ENCODE measurements around the gene PCDHB6. TPM values are rescaled to one million over a fixed set of nuclear protein-coding genes. Genes with fewer than 3 reads are reported as not detected.
"Not testable (repeated sequence)": the region's sequence is repeated elsewhere in the genome, so short reads cannot be mapped to it uniquely, and the experiment has no call there.

PCDHB6 gene
- total RNA-seq, 1 donor from 2014 or later = not detected

DNA sequence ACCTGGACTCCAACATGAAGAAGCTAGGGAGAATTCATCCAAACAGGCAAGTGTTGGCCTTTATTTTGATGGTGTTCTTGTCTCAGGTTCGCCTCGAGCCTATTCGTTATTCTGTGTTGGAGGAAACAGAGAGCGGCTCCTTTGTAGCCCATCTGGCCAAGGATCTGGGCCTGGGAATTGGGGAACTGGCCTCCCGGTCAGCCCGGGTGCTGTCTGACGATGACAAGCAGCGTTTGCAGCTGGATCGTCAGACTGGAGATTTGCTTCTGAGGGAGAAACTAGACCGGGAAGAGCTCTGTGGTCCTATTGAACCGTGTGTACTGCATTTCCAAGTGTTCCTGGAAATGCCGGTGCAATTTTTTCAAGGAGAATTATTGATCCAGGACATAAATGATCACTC, 27.9 kb upstream of the PCDHB6 start:
- H3K4me3 ChIP-seq (ENCODE audit: low read depth, low read length) = no peak overlapping the region
- TF ChIP-seq, protein P1, sequence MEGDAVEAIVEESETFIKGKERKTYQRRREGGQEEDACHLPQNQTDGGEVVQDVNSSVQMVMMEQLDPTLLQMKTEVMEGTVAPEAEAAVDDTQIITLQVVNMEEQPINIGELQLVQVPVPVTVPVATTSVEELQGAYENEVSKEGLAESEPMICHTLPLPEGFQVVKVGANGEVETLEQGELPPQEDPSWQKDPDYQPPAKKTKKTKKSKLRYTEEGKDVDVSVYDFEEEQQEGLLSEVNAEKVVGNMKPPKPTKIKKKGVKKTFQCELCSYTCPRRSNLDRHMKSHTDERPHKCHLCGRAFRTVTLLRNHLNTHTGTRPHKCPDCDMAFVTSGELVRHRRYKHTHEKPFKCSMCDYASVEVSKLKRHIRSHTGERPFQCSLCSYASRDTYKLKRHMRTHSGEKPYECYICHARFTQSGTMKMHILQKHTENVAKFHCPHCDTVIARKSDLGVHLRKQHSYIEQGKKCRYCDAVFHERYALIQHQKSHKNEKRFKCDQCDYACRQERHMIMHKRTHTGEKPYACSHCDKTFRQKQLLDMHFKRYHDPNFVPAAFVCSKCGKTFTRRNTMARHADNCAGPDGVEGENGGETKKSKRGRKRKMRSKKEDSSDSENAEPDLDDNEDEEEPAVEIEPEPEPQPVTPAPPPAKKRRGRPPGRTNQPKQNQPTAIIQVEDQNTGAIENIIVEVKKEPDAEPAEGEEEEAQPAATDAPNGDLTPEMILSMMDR (conservative IDR thresholded peaks at IDR 0.05; ENCODE audit: low read depth, low read length) = no peak
- no peak for DNase-seq (ENCODE audit: low read depth)

DNA sequence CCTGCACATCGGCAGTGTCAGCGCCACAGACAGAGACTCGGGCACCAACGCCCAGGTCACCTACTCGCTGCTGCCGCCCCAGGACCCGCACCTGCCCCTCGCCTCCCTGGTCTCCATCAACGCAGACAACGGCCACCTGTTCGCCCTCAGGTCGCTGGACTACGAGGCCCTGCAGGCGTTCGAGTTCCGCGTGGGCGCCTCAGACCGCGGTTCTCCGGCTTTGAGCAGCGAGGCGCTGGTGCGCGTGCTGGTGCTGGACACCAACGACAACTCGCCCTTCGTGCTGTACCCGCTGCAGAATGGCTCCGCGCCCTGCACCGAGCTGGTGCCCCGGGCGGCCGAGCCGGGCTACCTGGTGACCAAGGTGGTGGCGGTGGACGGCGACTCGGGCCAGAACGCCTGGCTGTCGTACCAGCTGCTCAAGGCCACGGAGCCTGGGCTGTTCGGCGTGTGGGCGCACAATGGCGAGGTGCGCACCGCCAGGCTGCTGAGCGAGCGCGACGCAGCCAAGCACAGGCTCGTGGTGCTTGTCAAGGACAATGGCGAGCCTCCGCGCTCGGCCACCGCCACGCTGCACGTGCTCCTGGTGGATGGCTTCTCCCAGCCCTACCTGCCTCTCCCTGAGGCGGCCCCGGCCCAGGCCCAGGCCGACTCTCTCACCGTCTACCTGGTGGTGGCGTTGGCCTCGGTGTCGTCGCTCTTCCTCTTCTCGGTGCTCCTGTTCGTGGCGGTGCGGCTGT, 26.3 kb upstream of the PCDHB6 start:
- not testable (repeated sequence) for H3K4me3 ChIP-seq (ENCODE audit: low read depth, low read length); DNase-seq (ENCODE audit: low read depth)

DNA sequence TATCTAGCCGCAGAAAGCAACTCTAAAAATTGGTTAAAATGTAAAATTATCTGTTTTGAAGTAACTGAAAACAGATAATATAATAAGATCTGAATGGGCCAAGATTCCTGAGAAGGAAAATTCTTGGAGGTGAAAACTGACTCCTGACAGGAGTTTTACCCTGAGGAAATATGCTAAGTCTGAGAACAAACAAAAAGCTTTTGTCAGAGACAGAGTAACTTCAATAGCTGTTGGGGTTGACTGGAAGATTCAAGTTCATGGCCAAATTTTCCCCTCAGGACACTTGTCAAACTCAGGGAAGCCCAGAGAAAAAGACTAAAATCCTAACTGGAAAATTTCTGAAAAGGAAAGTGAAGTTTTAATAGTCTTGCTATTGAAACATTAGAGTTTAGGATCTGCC, 22.6 kb upstream of the PCDHB6 start:
- no peak for DNase-seq (ENCODE audit: low read depth)
- TF ChIP-seq, protein P1 (conservative IDR thresholded peaks at IDR 0.05; ENCODE audit: low read depth, low read length) = no peak
- H3K4me3 ChIP-seq (ENCODE audit: low read depth, low read length) = no peak overlapping the region

DNA sequence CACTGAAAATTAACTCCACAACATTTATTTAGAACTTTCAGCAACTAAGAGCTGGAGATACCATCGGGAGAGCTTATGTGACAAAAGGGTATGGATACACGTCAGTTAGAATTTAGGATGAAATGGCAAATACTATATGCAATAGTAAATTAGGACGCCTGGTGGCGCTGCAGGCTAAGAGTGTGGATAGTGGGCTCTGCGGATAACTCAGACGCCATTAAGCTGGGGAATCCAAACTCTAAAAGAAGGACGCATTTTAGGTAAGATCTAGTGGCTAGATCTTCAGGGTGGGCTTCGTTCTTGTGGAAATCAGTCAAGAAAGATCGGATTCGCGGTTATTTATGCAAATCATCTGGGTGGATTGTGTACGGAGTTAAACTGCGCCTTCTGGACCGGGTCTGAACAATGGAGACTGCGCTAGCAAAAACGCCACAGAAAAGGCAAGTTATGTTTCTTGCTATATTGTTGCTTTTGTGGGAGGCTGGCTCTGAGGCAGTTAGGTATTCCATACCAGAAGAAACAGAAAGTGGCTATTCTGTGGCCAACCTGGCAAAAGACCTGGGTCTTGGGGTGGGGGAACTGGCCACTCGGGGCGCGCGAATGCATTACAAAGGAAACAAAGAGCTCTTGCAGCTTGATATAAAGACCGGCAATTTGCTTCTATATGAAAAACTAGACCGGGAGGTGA, 14.7 kb upstream of the PCDHB6 start, which contains the start of gene PCDHB5:
Gene PCDHB5 (plus strand): TSS at position 177 of the 688 bp plus-strand sequence. CDS start 229 bp downstream, at position 406.
- TF ChIP-seq, protein P1 (conservative IDR thresholded peaks at IDR 0.05; ENCODE audit: low read depth, low read length) = peak; percentile 40
- H3K4me3 ChIP-seq (ENCODE audit: low read depth, low read length) = peak within 1 kb of the TSS; percentile 40
- DNase-seq (ENCODE audit: low read depth) = no peak

DNA sequence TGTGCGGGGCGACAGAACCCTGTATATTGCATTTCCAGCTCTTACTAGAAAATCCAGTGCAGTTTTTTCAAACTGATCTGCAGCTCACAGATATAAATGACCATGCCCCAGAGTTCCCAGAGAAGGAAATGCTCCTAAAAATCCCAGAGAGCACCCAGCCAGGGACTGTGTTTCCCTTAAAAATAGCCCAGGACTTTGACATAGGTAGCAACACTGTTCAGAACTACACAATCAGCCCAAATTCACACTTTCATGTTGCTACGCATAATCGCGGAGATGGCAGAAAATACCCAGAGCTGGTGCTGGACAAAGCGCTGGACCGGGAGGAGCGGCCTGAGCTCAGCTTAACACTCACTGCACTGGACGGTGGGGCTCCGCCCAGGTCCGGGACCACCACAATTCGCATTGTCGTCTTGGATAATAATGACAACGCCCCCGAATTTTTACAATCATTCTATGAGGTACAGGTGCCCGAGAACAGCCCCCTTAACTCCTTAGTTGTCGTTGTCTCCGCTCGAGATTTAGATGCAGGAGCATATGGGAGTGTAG, 14.1 kb upstream of the PCDHB6 start:
- DNase-seq (ENCODE audit: low read depth) = no peak
- H3K4me3 ChIP-seq (ENCODE audit: low read depth, low read length) = peak overlapping the region; percentile 40
- TF ChIP-seq, protein P1 (conservative IDR thresholded peaks at IDR 0.05; ENCODE audit: low read depth, low read length) = no peak

DNA sequence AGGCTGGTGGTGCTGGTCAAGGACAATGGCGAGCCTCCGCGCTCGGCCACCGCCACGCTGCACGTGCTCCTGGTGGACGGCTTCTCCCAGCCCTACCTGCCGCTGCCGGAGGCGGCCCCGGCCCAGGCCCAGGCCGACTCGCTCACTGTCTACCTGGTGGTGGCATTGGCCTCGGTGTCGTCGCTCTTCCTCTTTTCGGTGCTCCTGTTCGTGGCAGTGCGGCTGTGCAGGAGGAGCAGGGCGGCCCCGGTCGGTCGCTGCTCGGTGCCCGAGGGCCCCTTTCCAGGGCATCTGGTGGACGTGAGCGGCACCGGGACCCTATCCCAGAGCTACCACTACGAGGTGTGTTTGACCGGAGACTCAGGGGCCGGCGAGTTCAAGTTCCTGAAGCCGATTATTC, 12.5 kb upstream of the PCDHB6 start:
- DNase-seq (ENCODE audit: low read depth); H3K4me3 ChIP-seq (ENCODE audit: low read depth, low read length): not testable (repeated sequence)

DNA sequence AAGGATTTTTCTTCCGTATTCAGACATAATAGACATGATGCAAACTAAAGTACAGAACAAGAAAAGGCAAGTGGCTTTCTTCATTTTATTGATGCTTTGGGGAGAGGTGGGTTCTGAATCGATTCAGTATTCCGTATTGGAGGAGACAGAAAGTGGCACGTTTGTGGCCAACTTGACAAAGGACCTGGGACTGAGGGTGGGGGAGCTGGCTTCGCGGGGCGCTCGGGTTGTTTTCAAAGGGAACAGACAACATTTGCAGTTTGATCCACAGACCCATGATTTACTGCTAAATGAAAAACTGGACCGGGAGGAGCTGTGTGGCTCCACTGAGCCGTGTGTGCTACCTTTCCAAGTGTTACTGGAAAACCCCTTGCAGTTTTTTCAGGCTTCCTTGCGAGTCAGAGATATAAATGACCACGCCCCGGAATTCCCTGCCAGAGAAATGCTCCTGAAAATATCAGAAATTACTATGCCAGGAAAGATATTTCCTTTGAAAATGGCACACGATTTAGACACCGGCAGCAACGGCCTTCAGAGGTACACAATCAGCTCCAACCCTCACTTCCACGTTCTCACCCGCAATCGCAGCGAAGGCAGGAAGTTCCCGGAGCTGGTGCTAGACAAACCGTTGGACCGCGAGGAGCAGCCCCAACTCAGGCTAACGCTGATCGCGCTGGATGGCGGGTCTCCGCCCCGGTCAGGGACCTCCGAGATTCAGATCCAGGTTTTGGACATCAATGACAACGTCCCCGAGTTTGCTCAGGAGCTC, 551 bp downstream of the PCDHB6 start:
- peak overlapping the region; percentile 5 for H3K4me3 ChIP-seq (ENCODE audit: low read depth, low read length)
- TF ChIP-seq, protein P1 (conservative IDR thresholded peaks at IDR 0.05; ENCODE audit: low read depth, low read length) = no peak
- no peak for DNase-seq (ENCODE audit: low read depth)

Measured in epithelial cell of proximal tubule (primary cell).